NCI-H524 treated with DMSO at 0.1 percent for 48 hours (cell line): ENCODE results near the gene ANXA10.
"Not testable (repeated sequence)": the region's sequence is repeated elsewhere in the genome, so short reads cannot be mapped to it uniquely, and the experiment has no call there.

Source experiments
- DNase-seq: peaks from one replicate; lab custom pipeline; 2025; lab: John Stamatoyannopoulos, UW

The ANXA10 gene

DNA sequence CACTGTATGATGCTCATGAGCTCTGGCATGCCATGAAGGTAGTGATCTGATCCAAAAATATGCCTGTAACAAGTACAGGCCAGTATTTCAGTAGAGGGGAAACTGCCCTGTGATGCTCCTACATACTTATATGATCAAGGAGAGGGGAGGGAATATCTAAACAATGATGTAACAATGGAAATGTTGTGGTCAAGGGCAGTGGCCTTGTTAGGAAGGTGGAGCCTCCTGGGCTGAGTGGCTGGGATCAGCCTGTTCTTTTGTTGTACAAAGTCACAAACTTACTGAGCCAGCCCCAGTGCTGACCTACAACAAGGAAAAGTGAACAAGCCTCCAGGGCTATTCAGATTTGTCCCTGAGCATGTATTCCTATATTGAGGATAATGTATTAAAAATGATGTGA is 70.3 kb downstream of the ANXA10 start:
- DNase-seq: no peak

- no peak for DNase-seq
These were observed 70.8 kb downstream of the ANXA10 start for GRCh38 chr4:168163106-168163505.

GRCh38 chr4:168164045-168164444 is 71.7 kb downstream of the ANXA10 start:
- DNase-seq: no peak

- no peak for DNase-seq
These were observed 72.7 kb downstream of the ANXA10 start for GRCh38 chr4:168164915-168165548.

- no peak for DNase-seq
These were observed 75.5 kb downstream of the ANXA10 start for GRCh38 chr4:168167714-168168284.

DNA sequence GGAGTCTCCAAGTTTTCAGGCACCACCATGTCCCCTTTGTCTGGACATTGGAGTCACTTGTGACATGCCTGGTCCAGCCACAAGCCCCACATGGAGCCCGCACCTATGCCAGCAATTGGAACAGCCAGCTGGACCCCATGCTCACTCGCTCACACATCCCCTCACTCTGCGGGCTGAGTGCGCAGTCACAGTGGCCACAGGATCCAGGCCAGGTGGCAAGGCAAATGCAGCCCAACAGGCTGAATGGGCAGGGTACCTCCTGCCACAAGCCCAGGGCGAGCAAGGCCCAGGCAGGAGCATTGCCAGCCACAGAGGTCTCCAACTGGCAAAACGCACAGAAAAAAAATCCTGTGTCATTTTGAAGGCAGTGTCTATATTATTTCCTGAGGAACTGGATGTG is 82.0 kb downstream of the ANXA10 start:
- DNase-seq: no peak

DNA sequence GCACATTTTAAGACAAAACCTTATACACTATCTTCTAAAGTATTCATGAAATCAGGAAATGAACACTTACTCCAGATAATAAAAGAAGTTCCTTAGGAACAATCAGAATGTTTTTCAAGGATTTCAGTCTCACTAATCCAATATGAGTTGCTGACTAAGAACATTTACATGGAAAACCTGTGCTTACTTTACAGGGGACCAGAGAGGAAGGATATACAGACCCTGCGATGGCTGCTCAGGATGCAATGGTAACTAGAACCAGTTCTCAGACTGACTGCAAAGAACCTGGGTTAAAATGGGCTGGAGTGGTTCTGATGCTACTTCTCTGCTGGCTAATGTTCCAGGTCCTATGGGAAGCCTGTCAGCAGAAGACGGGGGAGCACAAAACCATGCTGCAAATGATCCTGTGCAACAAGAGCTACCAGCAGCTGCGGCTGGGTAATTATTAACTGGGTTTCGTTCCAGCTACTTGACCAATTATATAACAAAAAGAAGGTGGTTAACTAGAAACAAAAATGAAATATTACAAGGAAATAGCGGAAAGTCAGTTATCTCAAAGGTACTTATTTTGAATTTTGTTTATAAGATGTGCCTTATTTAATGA is 85.3 kb downstream of the ANXA10 start:
- DNase-seq: no peak

- no peak for DNase-seq
These were observed 91.6 kb downstream of the ANXA10 start for GRCh38 chr4:168183717-168184571.

DNA sequence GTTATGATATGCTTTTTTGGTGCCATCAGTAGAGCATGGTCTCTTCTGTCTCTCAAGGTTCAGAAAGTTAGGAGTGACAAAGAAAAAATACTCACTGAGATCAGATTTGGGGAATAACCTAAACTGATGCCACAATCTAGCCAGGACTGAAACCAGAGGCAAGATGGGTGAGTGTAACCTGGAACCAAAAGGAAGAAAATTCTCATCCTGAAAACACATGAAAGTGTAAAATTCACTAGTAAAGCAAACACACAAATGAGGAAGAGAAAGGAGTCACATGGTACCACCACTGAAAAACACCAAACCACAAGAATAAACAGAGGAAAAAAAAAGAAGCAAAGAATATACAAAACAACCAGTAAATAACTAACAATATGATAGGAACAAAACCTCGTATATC is 96.4 kb downstream of the ANXA10 start:
- no peak for DNase-seq

DNA sequence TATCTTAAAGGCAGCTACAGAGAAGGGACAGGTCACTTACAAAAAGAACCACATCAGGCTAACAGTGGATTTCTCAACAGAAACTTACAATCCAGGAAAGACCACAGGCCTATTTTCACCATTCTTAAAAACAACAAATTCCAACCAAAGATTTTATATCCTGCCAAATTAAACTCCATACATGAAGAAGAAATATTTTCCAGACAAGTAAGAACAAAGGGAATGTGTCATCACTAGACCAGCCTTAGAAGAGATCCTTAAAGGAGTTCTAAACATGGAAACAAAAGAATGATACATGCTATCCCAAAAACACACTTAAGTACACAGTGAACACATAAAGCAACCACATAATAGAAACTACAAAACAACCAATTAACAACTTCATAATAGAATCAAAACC is 105.6 kb downstream of the ANXA10 start:
- no peak for DNase-seq

DNA sequence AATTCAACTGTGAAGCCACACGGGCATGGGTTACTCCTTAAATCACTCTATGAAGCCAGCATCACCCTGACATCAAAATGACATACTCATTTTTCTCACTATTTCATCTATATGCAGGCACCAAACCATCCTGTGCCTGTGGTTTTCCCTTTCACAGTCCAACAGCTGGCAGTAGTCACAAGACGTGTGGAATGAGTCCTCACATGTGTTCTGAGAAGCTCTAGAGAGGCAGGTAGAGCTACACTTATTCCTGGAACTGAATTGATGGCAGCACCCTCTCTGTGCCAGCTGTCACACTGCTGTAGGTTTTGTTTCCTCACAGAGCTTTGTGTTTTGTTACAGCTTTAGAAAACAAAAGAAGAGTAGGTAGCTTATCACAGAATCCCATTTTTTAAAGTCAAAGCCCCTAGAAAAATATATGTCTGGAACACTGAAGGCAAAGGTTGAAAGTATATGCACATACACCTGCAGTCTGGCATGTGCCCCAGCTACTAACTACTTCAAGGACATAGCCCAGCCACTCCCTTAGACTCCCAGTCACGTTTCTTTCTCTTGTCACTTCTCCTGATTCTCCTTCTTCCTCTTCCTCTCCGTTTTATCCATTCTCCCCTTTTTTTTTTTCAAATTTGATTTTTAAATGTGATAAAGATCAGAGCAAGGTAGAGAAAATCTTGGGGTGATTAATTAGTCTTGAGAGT is 107.1 kb downstream of the ANXA10 start:
- DNase-seq: no peak

GRCh38 chr4:168200685-168201084 is 108.3 kb downstream of the ANXA10 start:
- no peak for DNase-seq

GRCh38 chr4:168203233-168203911 is 111.0 kb downstream of the ANXA10 start:
- DNase-seq: no peak

DNA sequence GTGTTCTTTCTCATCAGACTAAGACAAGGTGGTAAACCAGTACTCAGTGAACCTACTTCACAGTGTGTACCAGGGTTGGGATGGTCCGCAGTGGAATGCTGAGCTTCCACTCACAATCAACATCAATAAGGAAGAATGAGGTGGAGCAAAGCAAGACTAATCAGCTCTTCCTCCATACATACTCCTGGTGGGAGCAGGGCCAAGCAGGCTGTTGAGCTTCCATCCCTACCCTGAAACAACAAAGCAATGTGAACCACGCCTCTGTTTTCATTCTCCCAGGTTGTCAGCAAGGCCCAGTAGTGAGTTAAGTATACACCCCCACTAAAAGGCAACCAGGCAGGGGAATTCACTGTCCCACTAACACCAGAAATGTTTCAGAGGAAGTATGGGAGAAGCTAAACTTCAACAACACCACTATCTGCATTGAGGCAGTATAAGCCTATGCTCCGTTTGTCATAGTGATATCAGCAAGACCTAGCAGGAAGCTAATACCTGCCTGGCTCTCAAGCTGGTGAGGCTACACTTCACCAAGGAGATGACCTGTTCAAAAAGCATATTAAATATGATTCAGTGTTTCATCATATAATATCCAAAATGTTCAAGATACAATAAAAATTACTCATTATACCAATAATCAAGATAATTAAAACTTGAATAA is 116.7 kb downstream of the ANXA10 start:
- no peak for DNase-seq

DNA sequence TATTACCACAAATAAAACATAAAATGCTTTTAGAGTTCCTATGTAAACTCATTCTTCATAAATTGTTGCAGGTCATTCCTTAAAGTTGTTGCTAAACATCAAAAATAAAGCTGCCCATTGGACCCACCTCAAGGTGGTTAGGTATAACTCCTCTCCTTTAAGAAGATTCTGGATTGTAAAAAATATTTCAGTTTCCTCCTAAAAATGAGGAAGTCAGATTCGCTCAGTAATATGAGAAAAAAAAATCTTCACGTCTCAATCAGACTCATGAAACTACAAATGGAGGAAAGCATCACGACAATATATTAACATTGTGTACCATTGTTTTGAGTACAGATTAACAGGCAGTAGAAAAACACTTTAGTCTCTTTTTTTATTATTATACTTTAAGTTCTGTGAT is 120.3 kb downstream of the ANXA10 start:
- no peak for DNase-seq

DNA sequence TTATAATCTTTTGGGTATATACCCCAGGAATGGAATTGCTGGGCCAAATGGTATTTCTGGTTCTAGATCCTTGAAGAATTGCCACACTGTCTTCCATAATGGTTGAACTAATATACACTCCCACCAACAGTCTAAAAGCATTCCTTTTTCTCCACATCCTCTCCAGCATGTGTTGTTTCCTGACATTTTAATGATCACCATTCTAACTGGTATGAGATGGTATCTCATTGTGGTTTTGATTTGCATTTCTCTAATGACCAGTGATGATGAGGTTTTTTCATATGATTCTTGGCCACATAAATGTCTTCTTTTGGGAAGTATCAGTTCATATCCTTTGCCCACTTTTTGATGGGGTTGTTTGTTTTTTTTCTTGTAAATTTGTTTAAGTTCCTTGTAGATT is 121.2 kb downstream of the ANXA10 start:
- DNase-seq: not testable (repeated sequence)

DNA sequence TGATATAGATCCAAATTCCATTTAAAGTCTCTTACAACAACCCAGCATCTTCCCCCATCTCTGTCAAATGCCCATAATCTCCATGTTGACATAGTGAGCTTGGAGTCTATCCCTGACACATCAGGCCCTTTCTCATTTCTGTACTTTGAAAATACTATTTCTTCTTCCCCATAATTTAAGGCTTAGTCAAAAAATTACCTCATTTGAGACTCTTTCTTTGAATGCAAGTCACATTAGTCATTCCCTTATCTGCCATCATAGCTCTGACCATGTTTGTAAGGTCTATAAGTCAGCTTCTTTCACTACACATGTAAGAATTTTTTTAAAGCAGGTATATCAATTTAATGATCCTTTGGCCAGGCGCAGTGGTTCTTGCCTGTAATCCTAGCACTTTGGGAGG is 126.3 kb downstream of the ANXA10 start:
- no peak for DNase-seq

DNA sequence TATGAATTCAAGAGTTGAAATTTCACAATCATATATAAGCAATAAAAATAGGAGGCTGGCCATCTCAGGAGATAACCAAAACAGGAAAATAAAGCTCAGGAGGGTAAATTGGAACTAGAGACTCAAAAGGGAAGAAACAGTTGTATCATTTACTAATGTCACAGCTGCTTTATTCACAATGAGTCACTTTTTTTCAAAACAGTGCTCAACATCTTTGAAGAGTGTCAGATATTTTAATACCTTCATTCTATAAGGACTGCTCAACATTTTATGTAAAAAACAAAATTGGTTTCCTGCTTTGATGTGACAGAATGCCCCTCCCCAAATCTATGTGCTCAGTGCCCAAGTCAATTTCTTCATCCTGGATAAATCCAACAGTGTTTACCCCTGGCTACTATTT is 128.6 kb downstream of the ANXA10 start:
- no peak for DNase-seq

GRCh38 chr4:168221301-168221700 is 129.0 kb downstream of the ANXA10 start:
- DNase-seq: no peak
